KBM-7 (cell line): ENCODE results near the gene PTPRD.

ENCODE experiments used
- DNase-seq: peaks from one replicate; pipeline ENCODE4 v3.0.0-alpha.2; 2015
- in situ Hi-C: fragments of 300-500 bp; cut with MboI; formaldehyde crosslinking; loops from 2 replicates; pipeline ENCODE4 v1.14.3; 2020; ENCODE audit warnings: low sequenced_read_pairs, low pct_unique_long_range_greater_than_20kb, mixed read lengths

PTPRD gene

GRCh38 chr9:8895106-8895860, 1717.5 kb downstream of the PTPRD start:
- DNase-seq: no peak
- in situ Hi-C loops: no loop called here

GRCh38 chr9:8890695-8891094, 1722.1 kb downstream of the PTPRD start:
- no peak for DNase-seq
- in situ Hi-C loops: no loop called here

GRCh38 chr9:8889100-8889499, 1723.7 kb downstream of the PTPRD start:
- in situ Hi-C loops: no loop called here

DNA sequence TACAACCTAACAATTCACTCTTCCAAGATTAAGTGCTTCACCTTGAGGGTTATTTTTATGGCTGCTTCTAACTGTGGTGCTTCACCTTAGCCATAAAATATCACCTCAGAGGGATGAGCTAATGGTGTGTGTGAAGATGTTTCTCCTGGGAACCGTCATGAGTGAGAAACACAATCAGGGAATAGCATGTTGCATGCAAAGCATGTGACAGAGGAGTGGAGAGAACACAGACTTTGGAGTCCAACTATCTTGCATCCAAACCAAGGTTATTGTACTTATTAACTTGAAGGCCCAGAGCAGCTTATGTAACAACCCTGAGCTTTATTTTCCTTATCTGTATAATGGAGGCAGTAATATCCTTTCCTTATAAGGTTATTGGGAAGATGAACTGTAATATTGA, 1724.2 kb downstream of the PTPRD start:
- no peak for DNase-seq
- in situ Hi-C loops: no loop called here

More at GRCh38 chr9:8889100-8889499, 1723.7 kb downstream of the PTPRD start:
- no peak for DNase-seq

DNA sequence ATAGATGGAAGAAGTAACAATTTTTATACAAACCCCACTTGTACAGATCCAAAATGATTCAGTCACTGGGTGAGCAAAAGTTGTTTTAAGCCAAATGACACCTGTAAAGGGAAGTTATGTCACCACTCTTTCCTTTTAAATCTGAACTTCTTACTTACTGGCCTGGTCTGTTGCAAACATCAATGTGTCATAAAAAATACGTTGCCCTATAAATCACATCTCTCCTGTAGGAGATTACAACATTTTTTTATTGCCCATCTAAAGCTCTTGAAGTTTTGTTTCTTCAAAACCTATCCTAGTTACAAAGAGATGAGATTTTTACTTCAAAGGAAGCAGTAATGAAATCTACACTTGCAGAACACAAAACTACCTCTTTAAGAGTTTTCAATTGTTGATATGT, 1725.4 kb downstream of the PTPRD start:
- DNase-seq: no peak
- in situ Hi-C loops: no loop called here

DNA sequence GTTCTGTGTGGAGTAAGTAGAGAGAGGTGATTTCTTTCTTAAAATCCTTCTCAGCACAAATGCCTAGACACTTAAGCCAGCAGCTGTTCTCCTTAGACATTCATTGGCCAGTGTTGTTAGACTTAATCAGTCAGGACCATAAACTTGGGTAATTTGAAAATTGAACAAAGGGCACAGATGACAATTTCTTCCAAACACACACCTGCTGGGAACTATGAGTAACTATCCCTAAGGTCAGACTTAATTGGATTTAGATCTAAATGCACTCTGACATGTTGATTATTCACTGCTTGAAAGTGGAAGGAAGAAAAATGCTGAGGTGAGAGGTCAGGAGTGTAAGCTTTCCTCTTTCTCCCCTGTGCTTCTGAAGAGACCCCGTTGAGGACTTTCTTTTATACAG, 1729.5 kb downstream of the PTPRD start:
- no peak for DNase-seq
- in situ Hi-C loops: no loop called here

GRCh38 chr9:8880060-8880459, 1732.7 kb downstream of the PTPRD start:
- in situ Hi-C loops: no loop called here
- DNase-seq: no peak

GRCh38 chr9:8879284-8879683, 1733.5 kb downstream of the PTPRD start:
- in situ Hi-C loops: no loop called here
- DNase-seq: no peak

GRCh38 chr9:8877753-8878494, 1734.9 kb downstream of the PTPRD start:
- in situ Hi-C loops: no loop called here
- DNase-seq: no peak

DNA sequence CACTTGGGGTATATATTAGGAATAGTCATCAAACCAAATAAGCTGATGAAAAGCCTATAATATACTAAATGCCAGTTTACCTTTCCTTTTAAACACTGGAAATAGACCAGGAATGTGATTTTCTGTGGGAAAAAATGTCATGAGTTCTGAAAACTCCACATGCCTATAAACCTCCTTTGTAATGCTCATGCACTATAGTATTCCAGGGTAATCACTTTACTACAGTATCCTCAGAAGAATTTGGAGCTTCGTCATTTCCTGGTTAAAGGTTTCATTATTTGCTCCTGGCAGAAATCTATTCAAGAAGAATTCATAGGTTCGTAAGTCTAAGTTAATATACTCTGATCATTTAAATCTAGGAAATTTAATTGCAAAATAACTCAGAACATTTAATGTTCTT, 1736.5 kb downstream of the PTPRD start:
- in situ Hi-C loops: no loop called here
- no peak for DNase-seq

DNA sequence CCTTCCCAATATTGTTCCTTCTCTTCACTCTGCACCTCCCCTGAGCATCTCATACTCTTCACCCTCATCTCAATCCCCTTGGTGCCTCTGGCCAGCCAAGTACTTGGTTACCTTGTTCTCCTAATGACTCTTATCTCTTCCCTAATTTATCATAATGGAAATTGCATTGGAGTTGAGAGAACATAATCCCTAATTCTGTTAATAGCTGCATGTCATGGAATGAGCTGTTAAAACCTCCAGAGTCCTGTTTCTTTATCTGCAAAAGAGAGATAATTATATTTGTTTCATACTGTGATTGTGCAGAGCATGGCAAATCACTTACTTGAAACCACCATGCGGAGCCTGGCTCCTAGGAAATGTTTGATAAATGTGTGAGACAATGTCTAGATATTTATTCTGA, 1738.3 kb downstream of the PTPRD start:
- DNase-seq: no peak
- in situ Hi-C loops: no loop called here

DNA sequence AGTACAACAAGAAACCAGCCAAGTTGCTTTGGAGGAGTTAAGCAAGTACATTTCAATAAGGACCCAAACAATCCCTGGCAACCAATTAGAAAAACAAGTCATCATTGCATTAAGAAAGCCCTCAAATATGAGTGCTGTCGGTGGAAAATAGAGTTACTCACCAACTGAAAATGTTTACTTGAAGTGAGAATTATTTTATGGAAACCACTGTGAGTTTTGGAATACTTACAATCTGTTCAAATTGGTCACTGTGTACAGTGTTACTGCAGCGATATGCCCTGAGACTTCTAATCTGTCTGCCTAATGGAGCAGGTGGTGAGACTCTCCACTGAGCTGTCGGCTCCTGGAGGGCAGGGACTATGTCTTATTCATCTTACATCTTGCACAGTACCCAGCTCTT, 1740.0 kb downstream of the PTPRD start:
- in situ Hi-C loops: no loop called here
- DNase-seq: no peak

GRCh38 chr9:8871796-8872445, 1740.9 kb downstream of the PTPRD start:
- in situ Hi-C loops: no loop called here
- DNase-seq: no peak

GRCh38 chr9:8871396-8871795, 1741.4 kb downstream of the PTPRD start:
- in situ Hi-C loops: no loop called here
- DNase-seq: no peak

GRCh38 chr9:8869812-8870211, 1743.0 kb downstream of the PTPRD start:
- in situ Hi-C loops: no loop called here
- DNase-seq: no peak

DNA sequence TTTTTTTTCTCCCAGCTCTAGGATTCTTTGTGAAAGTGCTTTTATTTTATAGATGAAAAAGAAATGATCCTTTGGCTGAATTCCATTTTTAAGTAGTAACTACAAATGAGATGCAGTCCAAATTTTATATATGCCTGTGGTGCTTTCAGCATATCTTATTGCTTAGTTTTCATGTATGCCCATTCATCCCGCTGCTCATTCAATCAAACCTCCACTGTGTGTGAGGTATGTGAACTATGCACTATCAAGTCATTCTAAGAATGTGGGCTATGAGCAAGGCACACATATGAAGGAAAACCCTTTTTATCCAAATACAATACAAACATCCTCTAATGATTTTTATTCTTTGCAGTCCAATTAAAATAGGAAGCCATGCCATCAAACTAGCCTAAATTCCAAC, 1744.2 kb downstream of the PTPRD start:
- in situ Hi-C loops: no loop called here
- no peak for DNase-seq

- DNase-seq: no peak
- in situ Hi-C loops: no loop called here
These were observed 1745.7 kb downstream of the PTPRD start for GRCh38 chr9:8867148-8867547.

GRCh38 chr9:8864545-8864896, 1748.3 kb downstream of the PTPRD start:
- in situ Hi-C loops: no loop called here
- no peak for DNase-seq

- in situ Hi-C loops: no loop called here
- DNase-seq: no peak
These were observed 1748.8 kb downstream of the PTPRD start for GRCh38 chr9:8863886-8864544.

- in situ Hi-C loops: no loop called here
These were observed 1749.7 kb downstream of the PTPRD start for GRCh38 chr9:8863069-8863468.

More at GRCh38 chr9:8863069-8863468, 1749.7 kb downstream of the PTPRD start:
- DNase-seq: no peak
